ENCODE data around the gene KIF26B.

GRCh38 chr1:245270063-245270462 is 115.3 kb downstream of the KIF26B start:
- TF ChIP-seq CTCF (IDR thresholded peaks at IDR 0.05) (no peak), YY1 (IDR thresholded peaks at IDR 0.05; ENCODE audit: low read depth) (no peak), EZH2phosphoT487 (IDR thresholded peaks at IDR 0.05; ENCODE audit: borderline replicate concordance, low read depth) (no peak), GABPA (IDR thresholded peaks at IDR 0.05; ENCODE audit: low read depth) (no peak)

Measured in SK-N-SH (cell line).